GM12878 (cell line): Measurements from ENCODE around the gene CACNA1G. TPM values are rescaled to one million over a fixed set of nuclear protein-coding genes. Genes with fewer than 3 reads are reported as not detected.

Experiments
- polyA plus RNA-seq, 11 experiments: library from polyadenylated mRNA; depleted of rRNA in 4 of 11; unstranded in 6 of 11; stranded (reverse) in 5 of 11; fragments of >200 nt; fragmentation: Nextera tagmentation in 4 of 11; fragmentation: Illumina TruSeq in 1 of 11; extraction: Ambion mirVana in 4 of 11; extraction: Trizol in 1 of 11; gene quantifications; 1 replicate in 1 of 11; 2 replicates in 10 of 11; pipeline versions ENCODE4 v1.2.1 to v1.2.3, GENCODE V29; 2011 to 2016; ENCODE audit warnings: inconsistent platforms in 2 of 11, missing spikeins in 2 of 11, low read depth in 1 of 11
- total RNA-seq, 4 experiments: library from RNA; depleted of rRNA in 3 of 4; stranded (reverse); fragments of >200 nt in 3 of 4; fragmentation: Illumina TruSeq in 1 of 4; extraction: Trizol in 1 of 4; gene quantifications; 2 replicates each; pipeline versions ENCODE4 v1.2.1 to v1.2.3, GENCODE V29; 2013 to 2021

The CACNA1G gene
- total and polyA plus RNA-seq, 10 of the 15 experiments (the other 5 are each of a cell fraction or from before 2014, with no cell fraction given), result 0.03 to 0.15 TPM; not detected in 8

Other genes with a start within 250 kb of the CACNA1G start
Only the 7 nearest of the 14 such genes appear.
- 22.5 and 25.1 TPM in 2 replicates for gene ACSF2, start 134.5 kb upstream of the CACNA1G start, total RNA-seq (2014; rRNA removed)
- 17.4 and 18.7 TPM in 2 replicates for gene ACSF2, start 134.5 kb upstream of the CACNA1G start, total RNA-seq (2014; rRNA removed; fragmentation: Illumina TruSeq; extraction: Trizol)
- 28.5 and 32.8 TPM in 2 replicates for gene ACSF2, start 134.5 kb upstream of the CACNA1G start, total RNA-seq (2021)
- gene ACSF2, start 134.5 kb upstream of the CACNA1G start, polyA plus RNA-seq (2011; rRNA removed), result 11.7 and 13.2 TPM in 2 replicates
- 15.5 and 20.9 TPM in 2 replicates for gene ACSF2, start 134.5 kb upstream of the CACNA1G start, polyA plus RNA-seq (2014; fragmentation: Illumina TruSeq; extraction: Trizol)
- 10 to 100 TPM; 10.4 to 14.8 TPM for gene ACSF2, start 134.5 kb upstream of the CACNA1G start, polyA plus RNA-seq (2014; fragmentation: Nextera tagmentation; extraction: Ambion mirVana)
- gene ACSF2, start 134.5 kb upstream of the CACNA1G start, polyA plus RNA-seq (2014; rRNA removed), result 22.4 and 24.9 TPM in 2 replicates
- 1 to 10 TPM; 7.1 to 8.4 TPM for gene ACSF2, start 134.5 kb upstream of the CACNA1G start, polyA plus RNA-seq (2016; fragmentation: Nextera tagmentation; extraction: Ambion mirVana)
- gene CHAD, start 91.8 kb upstream of the CACNA1G start, total RNA-seq (2014; rRNA removed), result not detected in 2 replicates
- gene CHAD, start 91.8 kb upstream of the CACNA1G start, total RNA-seq (2014; rRNA removed; fragmentation: Illumina TruSeq; extraction: Trizol), result not detected in 2 replicates
- not detected in 2 replicates for gene CHAD, start 91.8 kb upstream of the CACNA1G start, total RNA-seq (2021)
- gene CHAD, start 91.8 kb upstream of the CACNA1G start, polyA plus RNA-seq (2011; rRNA removed), result not detected in 2 replicates
- gene CHAD, start 91.8 kb upstream of the CACNA1G start, polyA plus RNA-seq (2014; fragmentation: Illumina TruSeq; extraction: Trizol), result not detected in 2 replicates
- gene CHAD, start 91.8 kb upstream of the CACNA1G start, polyA plus RNA-seq (2014; fragmentation: Nextera tagmentation; extraction: Ambion mirVana), result not detected
- gene CHAD, start 91.8 kb upstream of the CACNA1G start, polyA plus RNA-seq (2014; rRNA removed), result not detected in 2 replicates
- under 1 TPM in 1 of 2 experiments, not detected in 1; 0.06 TPM for gene CHAD, start 91.8 kb upstream of the CACNA1G start, polyA plus RNA-seq (2016; fragmentation: Nextera tagmentation; extraction: Ambion mirVana)
- 16.4 and 22.0 TPM in 2 replicates for gene RSAD1, start 81.9 kb upstream of the CACNA1G start, total RNA-seq (2014; rRNA removed)
- 14.3 and 15.0 TPM in 2 replicates for gene RSAD1, start 81.9 kb upstream of the CACNA1G start, total RNA-seq (2014; rRNA removed; fragmentation: Illumina TruSeq; extraction: Trizol)
- gene RSAD1, start 81.9 kb upstream of the CACNA1G start, total RNA-seq (2021), result 24.2 and 26.5 TPM in 2 replicates
- gene RSAD1, start 81.9 kb upstream of the CACNA1G start, polyA plus RNA-seq (2011; rRNA removed), result 26.2 and 28.1 TPM in 2 replicates
- 11.2 and 12.3 TPM in 2 replicates for gene RSAD1, start 81.9 kb upstream of the CACNA1G start, polyA plus RNA-seq (2014; fragmentation: Illumina TruSeq; extraction: Trizol)
- gene RSAD1, start 81.9 kb upstream of the CACNA1G start, polyA plus RNA-seq (2014; fragmentation: Nextera tagmentation; extraction: Ambion mirVana), result 1 to 10 TPM; 2.5 to 6.2 TPM
- 26.7 and 27.6 TPM in 2 replicates for gene RSAD1, start 81.9 kb upstream of the CACNA1G start, polyA plus RNA-seq (2014; rRNA removed)
- 10 to 100 TPM; 23.1 to 28.1 TPM for gene RSAD1, start 81.9 kb upstream of the CACNA1G start, polyA plus RNA-seq (2016; fragmentation: Nextera tagmentation; extraction: Ambion mirVana)
- 1.9 and 2.4 TPM in 2 replicates for gene MYCBPAP, start 52.3 kb upstream of the CACNA1G start, total RNA-seq (2014; rRNA removed)
- gene MYCBPAP, start 52.3 kb upstream of the CACNA1G start, total RNA-seq (2014; rRNA removed; fragmentation: Illumina TruSeq; extraction: Trizol), result 1.0 and 1.2 TPM in 2 replicates
- 2.4 TPM in 2 replicates for gene MYCBPAP, start 52.3 kb upstream of the CACNA1G start, total RNA-seq (2021)
- 0.58 and 0.92 TPM in 2 replicates for gene MYCBPAP, start 52.3 kb upstream of the CACNA1G start, polyA plus RNA-seq (2011; rRNA removed)
- 1.3 and 2.8 TPM in 2 replicates for gene MYCBPAP, start 52.3 kb upstream of the CACNA1G start, polyA plus RNA-seq (2014; fragmentation: Illumina TruSeq; extraction: Trizol)
- under 1 TPM; 0.23 to 0.27 TPM for gene MYCBPAP, start 52.3 kb upstream of the CACNA1G start, polyA plus RNA-seq (2014; fragmentation: Nextera tagmentation; extraction: Ambion mirVana)
- gene MYCBPAP, start 52.3 kb upstream of the CACNA1G start, polyA plus RNA-seq (2014; rRNA removed), result 2.3 and 2.7 TPM in 2 replicates
- gene MYCBPAP, start 52.3 kb upstream of the CACNA1G start, polyA plus RNA-seq (2016; fragmentation: Nextera tagmentation; extraction: Ambion mirVana), result 1 to 10 TPM; 1.7 to 1.8 TPM
- gene EPN3, start 28.0 kb upstream of the CACNA1G start, total RNA-seq (2014; rRNA removed), result not detected in 2 replicates
- not detected in 2 replicates for gene EPN3, start 28.0 kb upstream of the CACNA1G start, total RNA-seq (2014; rRNA removed; fragmentation: Illumina TruSeq; extraction: Trizol)
- not detected in 2 replicates for gene EPN3, start 28.0 kb upstream of the CACNA1G start, total RNA-seq (2021)
- not detected in 2 replicates for gene EPN3, start 28.0 kb upstream of the CACNA1G start, polyA plus RNA-seq (2011; rRNA removed)
- gene EPN3, start 28.0 kb upstream of the CACNA1G start, polyA plus RNA-seq (2014; fragmentation: Illumina TruSeq; extraction: Trizol), result not detected in 2 replicates
- not detected for gene EPN3, start 28.0 kb upstream of the CACNA1G start, polyA plus RNA-seq (2014; fragmentation: Nextera tagmentation; extraction: Ambion mirVana)
- gene EPN3, start 28.0 kb upstream of the CACNA1G start, polyA plus RNA-seq (2014; rRNA removed), result not detected in 2 replicates
- under 1 TPM; 0.04 to 0.07 TPM for gene EPN3, start 28.0 kb upstream of the CACNA1G start, polyA plus RNA-seq (2016; fragmentation: Nextera tagmentation; extraction: Ambion mirVana)
- 41.7 and 45.3 TPM in 2 replicates for gene SPATA20, start 13.5 kb upstream of the CACNA1G start, total RNA-seq (2014; rRNA removed)
- gene SPATA20, start 13.5 kb upstream of the CACNA1G start, total RNA-seq (2014; rRNA removed; fragmentation: Illumina TruSeq; extraction: Trizol), result 18.9 and 21.0 TPM in 2 replicates
- gene SPATA20, start 13.5 kb upstream of the CACNA1G start, total RNA-seq (2021), result 39.9 and 40.4 TPM in 2 replicates
- gene SPATA20, start 13.5 kb upstream of the CACNA1G start, polyA plus RNA-seq (2011; rRNA removed), result 12.1 and 23.1 TPM in 2 replicates
- gene SPATA20, start 13.5 kb upstream of the CACNA1G start, polyA plus RNA-seq (2014; fragmentation: Illumina TruSeq; extraction: Trizol), result 8.7 and 17.3 TPM in 2 replicates
- 1 to 10 TPM; 2.1 to 3.9 TPM for gene SPATA20, start 13.5 kb upstream of the CACNA1G start, polyA plus RNA-seq (2014; fragmentation: Nextera tagmentation; extraction: Ambion mirVana)
- gene SPATA20, start 13.5 kb upstream of the CACNA1G start, polyA plus RNA-seq (2014; rRNA removed), result 54.8 and 69.8 TPM in 2 replicates
- gene SPATA20, start 13.5 kb upstream of the CACNA1G start, polyA plus RNA-seq (2016; fragmentation: Nextera tagmentation; extraction: Ambion mirVana), result 10 to 100 TPM; 30.1 to 30.8 TPM
- not detected in 2 replicates for gene ABCC3, start 74.2 kb downstream of the CACNA1G start, total RNA-seq (2014; rRNA removed)
- not detected in 2 replicates for gene ABCC3, start 74.2 kb downstream of the CACNA1G start, total RNA-seq (2014; rRNA removed; fragmentation: Illumina TruSeq; extraction: Trizol)
- 1.1 and 1.5 TPM in 2 replicates for gene ABCC3, start 74.2 kb downstream of the CACNA1G start, total RNA-seq (2021)
- 1.9 and 2.3 TPM in 2 replicates for gene ABCC3, start 74.2 kb downstream of the CACNA1G start, polyA plus RNA-seq (2011; rRNA removed)
- gene ABCC3, start 74.2 kb downstream of the CACNA1G start, polyA plus RNA-seq (2014; fragmentation: Illumina TruSeq; extraction: Trizol), result 0.21 TPM in 1 of 2 replicates, not detected in the other
- not detected for gene ABCC3, start 74.2 kb downstream of the CACNA1G start, polyA plus RNA-seq (2014; fragmentation: Nextera tagmentation; extraction: Ambion mirVana)
- gene ABCC3, start 74.2 kb downstream of the CACNA1G start, polyA plus RNA-seq (2014; rRNA removed), result 0.10 TPM in 1 of 2 replicates, not detected in the other
- under 1 TPM in 1 of 2 experiments, not detected in 1; 0.32 TPM for gene ABCC3, start 74.2 kb downstream of the CACNA1G start, polyA plus RNA-seq (2016; fragmentation: Nextera tagmentation; extraction: Ambion mirVana)